ENCODE data around the gene MLNR.

MLNR gene

GRCh38 chr13:49220036-49220855 is at the start of gene MLNR:
MLNR (plus strand) TSS chr13:49220338; CDS start chr13:49220338, 0 bp downstream.
- peak; percentile 37 for DNase-seq

- DNase-seq: no peak
These were observed 48.8 kb upstream of the MLNR start for GRCh38 chr13:49171359-49171758.

- DNase-seq: no peak
These were observed 36.3 kb upstream of the MLNR start for GRCh38 chr13:49183672-49184325.

- DNase-seq: no peak
These were observed 35.5 kb upstream of the MLNR start for GRCh38 chr13:49184621-49185020.

GRCh38 chr13:49185264-49185663 is 34.9 kb upstream of the MLNR start:
- no peak for DNase-seq

GRCh38 chr13:49190901-49191300 is 29.2 kb upstream of the MLNR start:
- DNase-seq: no peak

- DNase-seq: no peak
These were observed 13.5 kb upstream of the MLNR start for GRCh38 chr13:49206641-49207040.

- no peak for DNase-seq
These were observed 11.5 kb upstream of the MLNR start for GRCh38 chr13:49208619-49209018.

- DNase-seq: no peak
These were observed 10.0 kb upstream of the MLNR start for GRCh38 chr13:49210114-49210513.

GRCh38 chr13:49210669-49211068 is 9.5 kb upstream of the MLNR start:
- DNase-seq: no peak

GRCh38 chr13:49213539-49213938 is 6.6 kb upstream of the MLNR start:
- no peak for DNase-seq

- DNase-seq: no peak
These were observed 5.9 kb upstream of the MLNR start for GRCh38 chr13:49213997-49214916.

- DNase-seq: peak; percentile 56
These were observed 5.2 kb upstream of the MLNR start for GRCh38 chr13:49214917-49215376.

- no peak for DNase-seq
These were observed 3.8 kb upstream of the MLNR start for GRCh38 chr13:49216334-49216733.

- DNase-seq: no peak
These were observed 2.1 kb upstream of the MLNR start for GRCh38 chr13:49217962-49218492.

- no peak for DNase-seq
These were observed 1.6 kb upstream of the MLNR start for GRCh38 chr13:49218493-49219051.

GRCh38 chr13:49219647-49220035 is 497 bp upstream of the MLNR start:
- DNase-seq: no peak

- DNase-seq: no peak
These were observed 885 bp downstream of the MLNR start for GRCh38 chr13:49220856-49221589.

- DNase-seq: no peak
These were observed 1.4 kb downstream of the MLNR start for GRCh38 chr13:49221590-49221965.

- DNase-seq: no peak
These were observed 5.3 kb downstream of the MLNR start for GRCh38 chr13:49225223-49226042.

- no peak for DNase-seq
These were observed 6.5 kb downstream of the MLNR start for GRCh38 chr13:49226613-49227012.
